ENCODE measurements around the gene SIAE. TPM values are rescaled to one million over a fixed set of nuclear protein-coding genes. Genes with fewer than 3 reads are reported as not detected.

The SIAE gene
- polyA plus RNA-seq, 1 of the 3 experiments (the other 2 are of a cell fraction): 27.9 TPM

GRCh38 chr11:124643042-124643604 is 30.4 kb downstream of the SIAE start:
- peaks cover 4 to 15% of the 10 kb centered on the region in 2 experiments for H3K36me3 ChIP-seq (replicated peaks in 1 of 2; ENCODE audit: control insufficient read depth in 1 of 2, insufficient read depth in 2 of 2, low read length in 1 of 2)
- peaks cover 3 to 7% of the 10 kb centered on the region in 2 experiments; a peak in 1 of 4 replicates for H3K4me1 ChIP-seq (ENCODE audit: control insufficient read depth in 1 of 2, insufficient read depth in 2 of 2, low read depth in 1 of 2, low read length in 1 of 2)
- peak overlapping the region in 1 of 2 experiments; percentile 86; a peak in 2 of 4 replicates for H3K27ac ChIP-seq (ENCODE audit: low read depth in 2 of 2, low read length in 1 of 2)
- peak overlapping the region; percentile 83; the same call in 1 of the 2 replicates for H2AFZ ChIP-seq (ENCODE audit: low read depth)
- H3K9me2 ChIP-seq: no peaks in the 10 kb centered on the region
- ChIA-PET CTCF (interaction anchor here (0.9 to 6.7 kb wide), 16 partner anchors 11 to 223 kb away, joined by 3 to 44 read pairs (median 6); partner anchors contain the start of genes ESAM, NRGN and ROBO3), POLR2A (interaction anchor here (0.8 kb wide), 1 partner anchor 14 kb away, joined by 4 read pairs; no protein-coding TSS in a partner anchor)
- no peaks in the 10 kb centered on the region for H3K27me3 ChIP-seq (ENCODE audit: insufficient read depth)
- no peaks in the 10 kb centered on the region for H4K20me1 ChIP-seq (ENCODE audit: insufficient read depth)
- TF ChIP-seq NRF1 (IDR thresholded peaks at IDR 0.05; ENCODE audit: low read depth, low read length) (no peak), TEAD4 (IDR thresholded peaks at IDR 0.05; ENCODE audit: borderline replicate concordance, insufficient read depth) (no peak), EP300 (IDR thresholded peaks at IDR 0.05; ENCODE audit: borderline replicate concordance in 1 of 2, low read depth in 1 of 2, low read length in 1 of 2) (no peak), SIN3A (IDR thresholded peaks at IDR 0.05; ENCODE audit: borderline replicate concordance, low read depth, low read length) (no peak), TCF12 (IDR thresholded peaks at IDR 0.05) (no peak)
- H3K4me3 ChIP-seq (ENCODE audit: low read depth in 2 of 2, low read length in 1 of 2): no peak overlapping the region
- no peak for DNase-seq
- WGBS (ENCODE audit: low lambda C conversion rate): 91% methylated on average over 10 of the region's 10 CpGs
- no peaks in the 10 kb centered on the region for H3K9me3 ChIP-seq
- peak overlapping the region; percentile 31; the same call in 1 of the 2 replicates for H3K4me2 ChIP-seq
- H3K79me2 ChIP-seq (ENCODE audit: insufficient read depth): no peaks in the 10 kb centered on the region
- H3K9ac ChIP-seq: peak overlapping the region; percentile 64
- peaks cover 24% of the 10 kb centered on the region for H3F3A ChIP-seq (replicated peaks; ENCODE audit: insufficient read depth)

GRCh38 chr11:124642628-124643027 is 30.9 kb downstream of the SIAE start:
- peaks cover 4 to 19% of the 10 kb centered on the region in 2 experiments for H3K36me3 ChIP-seq (replicated peaks in 1 of 2; ENCODE audit: control insufficient read depth in 1 of 2, insufficient read depth in 2 of 2, low read length in 1 of 2)
- H3F3A ChIP-seq (replicated peaks; ENCODE audit: insufficient read depth): peaks cover 24% of the 10 kb centered on the region
- no peaks in the 10 kb centered on the region for H3K27me3 ChIP-seq (ENCODE audit: insufficient read depth)
- H3K9ac ChIP-seq: no peak overlapping the region
- H3K4me3 ChIP-seq (ENCODE audit: low read depth in 2 of 2, low read length in 1 of 2): no peak overlapping the region
- H3K4me1 ChIP-seq (ENCODE audit: control insufficient read depth in 1 of 2, insufficient read depth in 2 of 2, low read depth in 1 of 2, low read length in 1 of 2): peaks cover 3 to 7% of the 10 kb centered on the region in 2 experiments; a peak in 1 of 4 replicates
- H2AFZ ChIP-seq (ENCODE audit: low read depth): no peak overlapping the region
- POLR2A ChIA-PET: interaction anchor here (0.8 kb wide), 1 partner anchor 14 kb away, joined by 4 read pairs; no protein-coding TSS in a partner anchor
- no peaks in the 10 kb centered on the region for H3K79me2 ChIP-seq (ENCODE audit: insufficient read depth)
- DNase-seq: no peak
- peak overlapping the region; percentile 31; the same call in 1 of the 2 replicates for H3K4me2 ChIP-seq
- no peaks in the 10 kb centered on the region for H3K9me3 ChIP-seq
- no peaks in the 10 kb centered on the region for H4K20me1 ChIP-seq (ENCODE audit: insufficient read depth)
- H3K27ac ChIP-seq (ENCODE audit: low read depth in 2 of 2, low read length in 1 of 2): peak overlapping the region in 1 of 2 experiments; percentile 86; a peak in 2 of 4 replicates
- CTCF ChIA-PET: interaction anchor here (0.9 to 6.7 kb wide), 8 partner anchors 11 to 224 kb away, joined by 3 to 44 read pairs (median 22); partner anchors contain the start of genes ESAM and ROBO3
- no peak for TF ChIP-seq GATA2 (CRISPR knock-in tag; IDR thresholded peaks at IDR 0.05)
- TF ChIP-seq, protein P1, sequence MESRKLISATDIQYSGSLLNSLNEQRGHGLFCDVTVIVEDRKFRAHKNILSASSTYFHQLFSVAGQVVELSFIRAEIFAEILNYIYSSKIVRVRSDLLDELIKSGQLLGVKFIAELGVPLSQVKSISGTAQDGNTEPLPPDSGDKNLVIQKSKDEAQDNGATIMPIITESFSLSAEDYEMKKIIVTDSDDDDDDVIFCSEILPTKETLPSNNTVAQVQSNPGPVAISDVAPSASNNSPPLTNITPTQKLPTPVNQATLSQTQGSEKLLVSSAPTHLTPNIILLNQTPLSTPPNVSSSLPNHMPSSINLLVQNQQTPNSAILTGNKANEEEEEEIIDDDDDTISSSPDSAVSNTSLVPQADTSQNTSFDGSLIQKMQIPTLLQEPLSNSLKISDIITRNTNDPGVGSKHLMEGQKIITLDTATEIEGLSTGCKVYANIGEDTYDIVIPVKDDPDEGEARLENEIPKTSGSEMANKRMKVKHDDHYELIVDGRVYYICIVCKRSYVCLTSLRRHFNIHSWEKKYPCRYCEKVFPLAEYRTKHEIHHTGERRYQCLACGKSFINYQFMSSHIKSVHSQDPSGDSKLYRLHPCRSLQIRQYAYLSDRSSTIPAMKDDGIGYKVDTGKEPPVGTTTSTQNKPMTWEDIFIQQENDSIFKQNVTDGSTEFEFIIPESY (IDR thresholded peaks at IDR 0.05; ENCODE audit: borderline replicate concordance, low read depth): no peak
- no peak for TF ChIP-seq TAF1 (IDR thresholded peaks at IDR 0.05; ENCODE audit: borderline replicate concordance, low read depth, low read length)
- no peak for TF ChIP-seq TCF12 (IDR thresholded peaks at IDR 0.05)
- TF ChIP-seq NRF1 (IDR thresholded peaks at IDR 0.05; ENCODE audit: low read depth, low read length): no peak
- 94% methylated on average over 3 of the region's 3 CpGs for WGBS (ENCODE audit: low lambda C conversion rate)
- no peaks in the 10 kb centered on the region for H3K9me2 ChIP-seq

Measured in SK-N-SH (cell line).